ENCODE results near the gene SPHKAP.
"Not testable (repeated sequence)": the region's sequence is repeated elsewhere in the genome, so short reads cannot be mapped to it uniquely, and the experiment has no call there.

SPHKAP gene

DNA sequence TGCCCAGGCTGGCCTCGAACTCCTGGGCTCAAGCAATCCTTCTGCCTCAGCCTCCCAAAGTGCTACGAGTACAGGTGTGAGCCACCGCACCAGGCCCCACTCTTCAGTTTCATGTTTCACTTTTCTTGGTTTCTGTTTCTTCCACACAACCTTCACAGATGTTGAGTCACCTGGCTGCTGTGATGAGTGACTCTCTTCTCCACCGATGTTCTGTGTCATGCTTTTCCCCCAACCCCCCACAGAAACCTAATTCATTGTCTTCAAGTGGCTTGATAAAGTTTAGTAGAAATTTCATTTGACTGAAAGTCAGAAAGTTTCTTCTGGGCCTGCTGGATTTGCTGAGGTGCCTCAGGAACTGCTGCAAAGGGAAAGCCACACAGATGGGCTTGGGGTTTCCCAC lies 78.5 kb downstream of the SPHKAP start:
- no peak for DNase-seq

DNA sequence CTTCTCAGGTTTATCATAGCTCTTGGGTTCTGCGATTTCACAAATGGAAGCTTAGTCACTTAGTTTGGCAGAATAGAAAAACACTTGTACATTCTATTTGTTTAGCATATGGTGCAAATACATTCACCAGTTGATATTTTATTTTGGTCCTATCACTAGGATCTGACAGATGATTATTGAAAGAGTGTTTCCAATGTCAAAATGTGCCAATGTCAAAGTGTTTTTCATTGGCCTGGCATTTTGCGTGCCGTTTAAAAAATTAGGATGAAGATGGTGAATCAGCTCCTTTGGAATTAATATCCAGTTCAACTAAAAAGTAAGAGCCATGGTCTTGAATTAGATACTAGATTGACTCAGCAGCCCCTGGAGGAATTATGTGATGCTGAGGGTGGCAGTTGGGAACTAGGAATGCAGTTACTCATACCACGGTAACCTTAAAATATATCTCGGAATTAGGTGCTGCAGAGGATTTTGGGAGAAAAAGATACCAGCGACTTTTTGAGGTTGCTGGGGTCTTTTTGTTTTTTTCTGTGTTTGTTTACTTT lies 87.0 kb downstream of the SPHKAP start:
- DNase-seq: no peak

DNA sequence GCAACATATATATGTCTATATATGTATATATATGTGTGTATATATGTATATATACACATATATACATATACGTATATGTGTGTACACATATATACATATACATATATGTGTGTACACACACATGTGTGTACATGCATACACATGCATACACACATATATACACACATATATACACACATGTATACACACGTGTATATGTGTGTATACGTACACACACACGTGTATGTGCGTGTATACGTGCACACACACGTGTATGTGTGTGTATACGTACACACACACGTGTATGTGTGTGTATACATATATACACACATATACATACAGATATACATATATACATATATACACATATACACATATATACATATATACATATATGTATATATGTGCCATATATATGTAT lies 89.4 kb downstream of the SPHKAP start:
- DNase-seq: no peak

DNA sequence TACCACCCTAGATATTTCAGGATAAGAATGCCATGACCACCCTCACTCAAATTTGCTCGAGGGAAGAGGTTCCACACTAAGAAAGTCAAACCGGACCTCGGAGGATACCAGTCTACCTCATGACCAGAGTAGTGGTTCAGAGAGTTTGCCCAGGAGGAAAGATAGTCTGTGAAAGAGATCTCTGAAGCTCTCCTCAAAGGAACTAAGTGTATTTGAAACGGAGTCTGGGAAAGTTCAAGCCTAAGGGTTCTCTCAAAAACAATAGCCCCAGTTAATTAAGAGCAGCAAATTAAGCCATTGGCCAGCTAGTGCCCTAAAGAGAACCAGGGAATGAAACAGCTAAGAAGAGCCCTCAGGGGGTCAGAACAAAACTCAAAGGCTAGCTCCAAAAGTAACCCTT lies 94.9 kb downstream of the SPHKAP start:
- DNase-seq: no peak

DNA sequence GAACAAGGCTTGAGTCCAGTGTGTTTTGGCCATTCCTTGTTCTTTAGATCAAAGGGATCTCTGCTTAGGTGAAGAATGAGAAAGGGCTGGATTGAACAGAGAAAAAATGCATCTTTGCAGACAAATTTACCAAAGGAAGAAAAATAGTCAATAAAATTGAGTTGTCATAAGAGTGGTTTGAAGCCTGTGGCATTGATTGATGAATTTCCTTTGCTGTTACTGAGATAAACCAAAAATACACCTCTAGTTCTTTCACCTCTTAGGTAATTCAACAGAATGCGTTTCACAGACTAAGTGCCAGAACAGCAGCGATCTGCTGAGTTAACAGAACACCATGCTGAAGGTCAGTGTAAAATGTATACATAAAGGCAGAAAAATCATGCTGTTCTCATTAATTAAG lies 96.8 kb downstream of the SPHKAP start:
- no peak for DNase-seq

DNA sequence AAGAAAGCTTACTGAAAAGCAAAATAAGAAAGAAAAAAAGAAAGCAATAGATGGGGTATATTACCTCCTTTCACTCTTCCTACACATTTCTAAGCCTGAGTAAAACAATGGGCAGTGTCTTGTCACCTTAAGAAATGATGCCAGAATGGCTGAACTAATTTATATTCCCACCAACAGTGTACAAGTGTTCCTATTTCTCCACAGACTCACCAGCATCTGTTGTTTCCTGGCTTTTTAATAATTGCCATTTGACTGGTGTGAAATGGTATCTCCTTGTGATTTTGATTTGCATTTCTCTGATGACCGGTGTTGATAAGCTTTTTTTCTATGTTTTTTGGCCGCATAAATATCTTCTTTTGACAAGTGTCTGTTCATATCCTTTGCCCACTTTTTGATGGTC lies 98.4 kb downstream of the SPHKAP start:
- DNase-seq: no peak

DNA sequence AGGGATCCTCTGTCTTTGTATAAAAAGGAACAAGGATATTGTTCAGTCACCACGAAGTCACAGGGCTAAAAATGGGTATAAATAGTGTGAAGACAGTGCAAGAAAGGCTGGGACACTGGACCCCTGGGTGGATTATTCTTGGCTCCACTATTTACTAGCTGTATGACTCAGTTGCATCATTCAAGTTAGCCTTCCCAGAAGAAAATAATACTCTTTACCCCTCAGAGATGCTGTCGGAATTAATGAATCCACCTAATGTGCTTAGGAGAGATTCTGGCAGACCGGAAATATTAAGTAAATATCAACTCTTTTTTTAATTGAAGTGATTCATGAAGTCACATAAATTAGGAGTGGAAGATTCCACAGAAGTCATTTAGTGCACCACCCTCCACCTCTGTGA lies 98.9 kb downstream of the SPHKAP start:
- no peak for DNase-seq

DNA sequence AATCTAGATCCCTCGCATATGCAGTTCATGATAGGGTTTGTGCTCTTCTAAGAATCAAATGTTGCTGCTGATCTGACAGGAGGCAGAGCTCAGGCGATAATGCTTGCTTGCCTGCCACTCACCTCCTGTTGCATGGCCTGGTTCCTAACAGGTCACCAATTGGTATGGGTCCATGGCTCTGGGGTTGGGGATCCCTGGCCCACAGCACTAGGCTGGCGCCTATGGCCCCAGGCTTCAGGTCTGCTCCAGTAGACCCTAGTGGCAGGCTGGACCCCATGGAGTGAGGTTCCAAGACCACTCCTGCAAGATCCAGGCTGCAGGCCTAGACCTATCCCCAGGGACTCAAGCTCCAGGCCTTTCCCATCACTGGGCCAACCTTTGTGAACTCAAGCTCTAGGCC lies 102.3 kb downstream of the SPHKAP start:
- DNase-seq: no peak

DNA sequence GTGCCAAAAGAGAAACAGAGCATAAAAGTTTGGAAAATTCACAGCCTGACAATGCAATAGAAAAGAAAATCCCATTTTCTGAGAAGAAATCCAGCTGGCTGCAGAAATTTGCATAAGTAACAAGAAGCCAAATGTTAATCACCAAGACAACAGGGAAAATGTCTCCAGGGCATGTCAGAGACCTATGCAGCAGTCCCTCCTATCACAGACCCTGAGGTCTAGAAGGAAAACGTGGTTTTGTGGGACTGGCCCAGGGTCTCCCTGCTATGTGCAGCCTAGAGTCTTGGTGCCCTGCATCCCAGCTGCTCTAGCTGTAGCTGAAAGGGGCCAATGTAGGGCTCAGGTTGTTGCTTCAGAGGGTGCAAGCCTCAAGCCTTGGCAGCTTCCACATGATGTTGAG lies 104.8 kb downstream of the SPHKAP start:
- not testable (repeated sequence) for DNase-seq

DNA sequence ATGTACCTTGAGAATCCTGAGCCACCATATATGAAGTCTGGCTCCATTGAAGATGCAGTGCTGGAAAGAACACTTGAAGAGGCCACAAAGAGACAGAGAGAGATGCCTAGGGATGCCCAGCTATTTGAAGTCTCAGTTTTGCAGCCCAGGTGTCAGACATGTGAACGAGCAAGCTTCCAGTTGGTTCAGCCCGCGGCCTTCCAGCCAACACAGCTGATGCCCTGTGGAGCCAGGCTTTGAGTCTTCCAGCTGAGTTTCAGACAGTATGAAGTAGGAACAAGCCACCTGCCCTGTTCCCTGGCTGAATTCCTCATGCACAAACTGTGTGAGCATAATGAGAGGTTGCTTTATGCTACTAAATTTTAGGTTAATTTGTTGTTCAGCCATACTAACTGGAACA lies 108.8 kb downstream of the SPHKAP start:
- no peak for DNase-seq

DNA sequence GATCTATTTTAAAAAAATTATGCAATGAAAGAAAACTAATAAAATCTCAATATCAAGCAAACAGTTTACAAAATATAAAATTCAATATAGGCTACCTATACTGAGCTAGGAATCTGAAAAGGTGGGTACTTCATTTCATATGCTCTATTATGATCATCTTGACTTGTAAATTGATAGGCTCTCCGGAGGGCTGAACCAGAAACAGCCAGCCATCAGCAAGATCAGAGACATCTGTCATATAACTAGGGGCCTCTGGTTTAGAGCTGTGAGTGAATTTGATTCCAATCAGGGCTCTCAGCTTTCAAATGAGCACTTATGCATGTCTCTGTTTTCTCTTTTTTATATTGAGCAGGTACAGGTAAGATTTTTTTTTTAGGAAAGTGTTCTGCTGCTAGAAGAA lies 114.2 kb downstream of the SPHKAP start:
- DNase-seq: no peak

DNA sequence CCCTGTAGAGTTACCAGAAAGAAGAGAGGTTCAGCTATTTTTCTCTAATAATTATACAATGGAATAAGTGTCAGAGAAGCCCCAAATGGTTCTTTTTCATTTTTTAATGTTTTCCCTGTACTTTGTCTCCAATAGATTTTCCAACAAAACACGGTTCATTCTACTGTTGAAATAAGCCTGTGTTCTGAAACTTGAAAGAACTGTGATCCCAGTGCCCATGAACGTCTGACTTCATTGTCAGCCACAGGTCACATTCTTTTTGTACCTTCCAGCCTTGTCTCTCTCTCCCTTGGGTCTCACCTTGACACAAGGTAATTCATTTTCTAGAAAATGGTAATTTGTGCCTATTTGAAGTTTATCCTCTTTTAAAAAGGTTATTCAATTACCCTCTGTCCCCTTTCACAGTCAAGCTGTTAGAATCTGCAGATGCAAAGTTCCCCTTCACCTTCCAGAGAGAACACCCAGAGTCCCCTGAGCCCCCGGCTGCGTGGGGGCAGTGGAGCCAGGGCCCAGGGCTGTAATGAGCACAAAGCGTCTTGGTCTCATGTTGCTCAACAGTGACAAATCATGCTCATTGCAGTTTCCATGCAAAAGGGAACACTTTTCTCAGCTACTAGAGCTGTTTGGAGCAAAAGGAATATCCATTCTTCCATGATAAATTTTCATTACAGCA lies 115.2 kb downstream of the SPHKAP start:
- no peak for DNase-seq

DNA sequence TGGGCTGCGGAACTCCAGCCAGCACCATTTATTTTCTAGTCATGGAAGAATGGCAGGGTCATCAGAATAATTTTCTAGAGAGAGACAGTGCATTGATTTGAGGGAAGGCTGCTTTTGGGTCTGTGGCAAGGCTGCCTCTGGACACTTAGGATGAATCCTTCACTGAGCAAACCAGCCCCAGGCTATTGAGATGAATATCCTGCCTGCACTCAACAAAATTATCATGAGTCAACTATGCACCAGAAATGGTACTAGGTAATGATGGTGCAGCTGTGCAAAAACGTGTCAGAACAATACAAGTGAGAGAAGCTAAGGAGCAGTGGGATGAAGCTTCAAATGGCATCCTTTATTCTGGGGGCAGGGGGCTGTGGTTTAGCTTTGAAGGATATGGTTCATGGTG lies 115.8 kb downstream of the SPHKAP start:
- DNase-seq: no peak

DNA sequence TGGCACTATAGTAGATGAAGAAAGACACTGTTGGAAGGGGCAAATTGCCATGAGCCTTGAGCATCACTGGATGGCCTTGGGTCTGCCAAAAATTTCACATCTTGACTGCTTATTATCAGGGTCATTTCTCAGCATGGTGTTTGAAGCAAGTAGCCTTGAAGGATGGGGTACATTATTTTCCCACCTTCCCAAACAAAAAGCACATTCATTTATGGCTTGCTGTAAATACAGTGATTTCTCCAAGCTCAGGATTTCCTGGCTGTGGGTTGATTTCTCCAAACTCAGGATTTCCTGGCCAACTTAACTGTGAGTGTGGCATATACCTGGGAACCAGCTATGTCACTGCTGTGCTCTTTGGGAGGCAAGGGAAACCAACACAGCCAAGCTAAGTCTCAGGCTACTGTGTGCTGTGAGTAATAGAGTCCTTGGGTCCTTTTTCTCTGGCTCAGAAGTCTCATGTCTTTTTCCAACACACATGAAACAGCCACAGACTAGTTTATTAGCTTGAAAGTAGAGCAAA lies 116.6 kb downstream of the SPHKAP start:
- DNase-seq: no peak

DNA sequence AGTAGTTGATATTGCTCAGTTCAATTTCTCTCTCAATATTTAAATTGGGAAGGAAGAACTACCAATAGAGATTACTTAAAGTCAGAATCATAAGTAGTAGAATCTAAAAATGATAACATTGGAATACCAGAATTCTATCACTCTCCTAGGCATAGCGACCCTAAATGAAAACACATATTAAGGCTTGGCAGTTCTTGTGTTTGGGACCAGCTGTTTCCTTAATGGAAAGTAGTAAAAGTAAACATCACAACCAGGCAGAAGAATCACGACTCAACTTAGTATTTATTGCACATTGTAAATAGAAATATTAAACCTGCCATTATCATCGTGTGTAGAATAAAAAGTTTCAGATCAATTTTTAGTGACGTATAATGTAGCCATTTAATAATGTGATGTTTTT lies 117.5 kb downstream of the SPHKAP start:
- no peak for DNase-seq

DNA sequence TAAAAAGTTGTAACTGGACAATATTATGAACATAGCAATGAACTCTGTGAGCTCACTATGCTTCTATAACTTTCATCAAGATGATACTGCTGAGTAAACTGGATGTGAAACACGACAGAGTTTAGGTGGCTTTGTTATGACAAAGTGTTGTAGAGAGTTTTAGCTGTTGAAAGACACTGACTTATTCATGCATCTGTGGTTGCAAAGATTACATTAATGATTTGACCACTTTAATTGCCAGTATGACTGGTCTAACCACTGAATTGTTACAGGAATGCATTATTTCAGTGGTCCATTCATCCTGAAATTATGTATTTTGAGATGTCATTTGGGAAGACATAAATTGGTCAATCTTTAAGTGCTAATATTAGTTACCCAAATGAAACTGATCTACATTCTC lies 117.9 kb downstream of the SPHKAP start:
- no peak for DNase-seq

DNA sequence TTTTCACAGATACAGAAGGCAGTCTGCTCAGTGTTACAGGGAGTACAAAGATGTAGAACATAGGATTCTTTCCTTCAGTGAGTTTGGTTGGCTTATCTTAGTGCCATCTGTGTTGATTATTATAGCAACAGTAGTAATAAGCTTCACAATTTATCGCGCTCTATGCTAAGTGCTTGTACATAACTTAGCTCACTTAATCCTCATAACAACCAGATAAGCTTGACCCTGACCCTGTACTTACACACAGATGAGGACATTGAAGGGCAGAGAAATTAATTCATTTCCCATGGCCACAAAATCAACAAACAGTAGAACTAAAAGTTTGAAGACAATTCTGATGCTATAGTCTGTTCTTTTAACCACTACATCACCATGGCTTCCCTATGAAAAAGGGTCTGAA lies 121.8 kb downstream of the SPHKAP start:
- DNase-seq: no peak

DNA sequence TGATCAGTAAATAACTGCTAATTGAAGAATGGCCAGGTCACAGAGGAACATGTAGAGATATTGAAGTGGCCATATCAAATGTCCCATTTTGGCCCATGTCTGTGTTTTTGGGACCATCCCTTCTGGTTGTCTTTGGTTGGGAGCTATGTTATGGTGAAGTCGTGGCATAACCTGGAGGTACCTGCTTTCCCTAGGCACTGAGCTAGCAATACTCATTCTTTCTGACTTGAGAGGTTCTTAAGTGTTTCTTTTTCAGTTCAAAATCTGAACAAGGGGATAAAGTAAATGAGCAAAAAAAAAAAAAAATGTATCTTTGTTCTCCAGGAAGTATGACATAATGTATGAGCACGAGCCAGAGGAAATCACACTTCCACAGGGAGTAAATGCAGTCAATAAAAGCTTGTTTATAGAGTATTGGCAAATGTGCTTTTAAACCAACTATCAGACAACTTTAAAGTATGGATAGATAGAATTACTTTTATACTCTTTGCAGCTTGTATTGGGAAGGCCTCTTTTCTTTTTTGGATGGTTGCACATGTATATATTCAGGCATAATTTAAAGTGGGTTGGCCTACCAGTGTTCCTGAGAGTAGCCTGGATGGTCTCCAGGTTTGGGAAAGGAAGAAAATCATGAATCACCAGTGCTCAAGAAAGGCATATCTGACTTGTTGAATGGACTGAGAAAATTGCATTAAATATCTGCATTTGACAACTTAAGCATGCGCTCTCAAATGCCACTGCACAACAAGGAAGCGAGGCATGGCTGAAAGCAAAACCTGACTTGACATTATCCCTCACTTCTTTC lies 125.0 kb downstream of the SPHKAP start:
- no peak for DNase-seq

DNA sequence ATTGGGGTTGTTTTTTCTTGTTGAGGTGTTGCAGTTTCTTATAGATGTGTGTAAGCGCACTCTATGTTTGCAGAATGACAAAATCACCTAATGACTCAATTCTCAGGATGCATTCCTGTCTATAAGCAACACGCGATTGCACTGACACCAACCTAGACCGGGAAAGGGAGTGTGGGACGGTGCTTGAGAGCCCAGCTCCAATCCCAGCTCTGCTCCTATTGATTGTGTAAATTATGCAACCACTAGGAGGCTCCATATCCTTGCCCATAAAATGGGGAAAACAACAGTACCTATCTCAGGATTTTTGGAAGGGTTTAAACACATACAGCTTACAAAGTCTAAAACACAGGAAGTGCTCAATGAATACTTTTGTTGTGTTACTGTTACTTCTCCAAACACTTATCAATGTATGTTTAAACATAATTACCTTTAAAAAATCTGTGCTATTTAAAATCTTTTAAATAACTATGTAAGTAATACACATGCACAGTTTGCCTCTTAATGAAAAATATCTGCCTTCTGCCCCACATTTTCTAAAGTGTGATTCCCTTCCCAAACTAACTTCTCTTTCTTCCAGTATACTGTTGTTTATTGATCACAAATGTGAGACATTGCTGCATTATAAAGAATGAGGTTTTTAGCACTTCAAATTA lies 132.5 kb downstream of the SPHKAP start:
- peak; percentile 16 for DNase-seq

DNA sequence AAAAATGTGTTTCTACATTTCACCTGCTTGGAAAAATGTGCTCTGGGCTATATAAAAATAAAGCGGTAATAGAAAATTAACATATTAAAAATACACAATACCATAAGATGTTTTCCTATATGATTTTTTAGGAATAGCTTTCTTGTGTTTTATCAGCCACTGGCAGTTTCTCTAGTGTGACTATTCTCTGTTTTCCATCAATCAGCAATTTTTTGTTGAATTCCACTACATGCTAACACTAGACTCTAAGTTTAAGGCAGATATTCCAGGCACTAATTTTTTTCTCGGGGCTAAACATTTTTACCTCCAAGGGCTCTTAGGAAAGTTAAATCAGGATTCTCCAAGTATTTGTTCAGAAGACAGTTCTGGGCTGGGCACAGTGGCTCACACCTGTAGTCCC lies 140.5 kb downstream of the SPHKAP start:
- DNase-seq: no peak

DNA sequence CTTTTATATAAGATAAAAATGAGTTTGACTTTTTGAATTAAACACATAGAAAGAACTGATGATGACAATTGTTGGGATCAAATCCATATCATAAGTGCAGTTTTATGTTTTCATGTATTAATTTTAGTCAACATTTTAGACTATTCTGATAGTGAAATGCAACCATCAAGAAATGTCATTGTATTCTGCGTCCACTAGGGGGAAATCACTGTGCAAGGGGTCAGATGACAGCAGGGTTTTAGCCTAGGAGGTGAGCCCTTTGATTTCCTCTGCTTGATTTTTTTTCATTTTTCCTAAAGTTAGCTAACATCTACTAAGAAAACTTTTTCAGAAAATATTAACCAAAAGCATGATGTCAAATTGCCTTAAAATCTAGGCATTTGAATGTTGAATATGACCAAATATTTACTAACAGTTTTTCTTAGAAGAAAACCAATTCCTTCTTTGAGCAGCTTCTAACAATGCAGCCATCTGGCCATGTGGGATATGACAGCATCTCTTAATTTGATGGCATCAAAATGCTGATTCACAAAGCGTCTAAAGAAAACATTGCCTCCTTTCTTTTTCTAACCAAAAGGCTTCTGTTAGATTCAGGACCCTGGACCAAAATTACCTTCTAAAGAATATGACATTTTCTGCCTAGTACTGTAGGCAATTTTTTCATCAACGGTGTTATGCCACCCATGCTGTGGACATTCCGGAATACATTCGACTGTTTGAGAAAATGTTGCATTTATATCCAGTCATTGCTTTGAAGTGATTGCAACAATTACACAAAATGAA lies 141.5 kb downstream of the SPHKAP start:
- DNase-seq: no peak

DNA sequence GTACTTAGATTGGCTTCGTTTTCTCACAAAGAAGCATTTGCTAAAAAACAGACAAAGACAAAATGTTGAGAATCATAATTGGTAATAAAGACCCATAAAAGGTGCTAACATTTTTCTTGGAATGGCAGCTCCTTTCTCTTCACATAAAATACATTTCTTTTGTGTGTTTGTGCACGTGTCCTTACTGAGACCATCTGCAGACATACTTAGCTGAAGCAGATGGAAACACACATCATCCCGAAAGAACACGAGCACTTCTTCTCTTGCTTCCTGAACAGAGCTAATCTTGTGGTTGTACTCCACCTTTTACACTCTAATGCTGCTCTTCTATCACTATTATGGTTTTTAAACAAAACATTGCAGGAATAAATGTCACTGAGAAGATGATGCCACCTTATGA lies 142.5 kb downstream of the SPHKAP start:
- DNase-seq: no peak

DNA sequence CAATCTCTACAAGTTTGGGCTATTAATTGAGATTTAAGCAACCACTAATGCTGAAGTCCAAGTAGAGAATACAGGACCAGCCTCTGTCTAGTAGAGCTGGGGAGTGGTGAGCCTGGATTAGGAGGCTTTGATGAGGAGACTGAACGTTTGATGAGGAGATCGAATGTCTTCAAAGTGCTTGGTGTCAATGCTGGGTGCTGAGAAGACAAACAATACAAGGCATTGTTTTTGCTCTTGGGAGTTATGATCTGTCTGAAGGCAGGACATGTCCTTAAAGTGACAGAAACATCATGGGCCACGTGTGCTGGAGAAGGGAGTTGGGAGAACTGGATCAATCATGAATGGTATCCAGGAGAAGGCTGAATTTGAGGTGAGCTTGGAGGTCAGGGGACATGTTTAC lies 143.6 kb downstream of the SPHKAP start:
- no peak for DNase-seq
